Gastroesophageal sphincter (tissue), 4 donors: ENCODE measurements around the gene PLEKHM3. TPM values are rescaled to one million over a fixed set of nuclear protein-coding genes. Genes with fewer than 3 reads are reported as not detected.
A peak's percentile ranks its signal among the peaks of the same experiment; 100 is the strongest.

Experiments used
- ATAC-seq: fragments of 150-250 bp; one replicate; pipeline ENCODE4 v1.9.1; 2016; ENCODE audit warnings: mild to moderate bottlenecking, moderate library complexity
- H3K27ac ChIP-seq, 4 donors: fragments of 200-600 bp; sonication (generic) in 3 of 4; 1 replicate in 3 of 4; 2 replicates in 1 of 4; pipeline ENCODE4 v1.5.1; 2016 to 2019
- H3K27me3 ChIP-seq: fragments of 200-600 bp; sonication (generic); one replicate; pipeline ENCODE4 v1.5.1; 2019
- H3K36me3 ChIP-seq, 2 donors: fragments of 200-600 bp; sonication (generic); one replicate each; pipeline ENCODE4 v1.5.1; 2019; ENCODE audit warnings: control low read depth in 1 of 2
- H3K4me1 ChIP-seq, 3 donors: fragments of 200-600 bp; sonication (generic); 1 replicate in 2 of 3; 2 replicates in 1 of 3; pipeline ENCODE4 v1.5.1; 2016 to 2019; ENCODE audit warnings: control low read depth in 2 of 3
- H3K4me3 ChIP-seq, 2 donors: fragments of 200-600 bp; sonication (generic); one replicate each; pipeline ENCODE4 v1.5.1; 2019; ENCODE audit warnings: mild to moderate bottlenecking in 1 of 2, moderate library complexity in 1 of 2
- H3K9me3 ChIP-seq, 3 donors: fragments of 200-600 bp; sonication (generic); one replicate each; pipeline ENCODE4 v1.5.1; 2017 to 2019; ENCODE audit warnings: control low read depth in 2 of 3
- CTCF ChIP-seq, 4 experiments: fragments of 200-600 bp in 2 of 4; fragments of 450-650 bp in 2 of 4; sonication (generic) in 1 of 4; IDR thresholded peaks; one replicate each; pipeline ENCODE4 v1.5.1; 2017 to 2019; ENCODE audit warnings: antibody characterized with exemption in 4 of 4, mild to moderate bottlenecking in 2 of 4, moderate library complexity in 2 of 4
- EP300 ChIP-seq: sonication (generic); formaldehyde crosslinking; IDR thresholded peaks from one replicate; pipeline ENCODE4 v1.6.1; 2017; ENCODE audit warnings: antibody characterized with exemption, mild to moderate bottlenecking
- POLR2A ChIP-seq, 2 donors: fragments of 450-650 bp; IDR thresholded peaks; one replicate each; pipeline ENCODE4 v1.6.1; 2017; ENCODE audit warnings: antibody characterized with exemption in 2 of 2, mild to moderate bottlenecking in 2 of 2, moderate library complexity in 1 of 2
- POLR2AphosphoS5 ChIP-seq: sonication (generic); formaldehyde crosslinking; IDR thresholded peaks from one replicate; pipeline ENCODE4 v1.6.1; 2017; ENCODE audit warnings: antibody characterized with exemption
- WGBS, 2 donors: methylation state at CpG; one replicate each; pipeline ENCODE4 v1.1.5; 2018; ENCODE audit warnings: low coverage in 1 of 2; 5-methylcytosine and 5-hydroxymethylcytosine counted together
- total RNA-seq, 4 donors: library from RNA; depleted of rRNA; stranded (reverse); fragments of >200 nt; gene quantifications; one replicate each; pipeline ENCODE4 v1.1.0, GENCODE V29; 2016

The PLEKHM3 gene
- total RNA-seq, 4 donors from 2014 or later: 21.4 to 35.5 (median 29.7) TPM

- Histone ChIP-seq H3K4me1 (peaks cover 3 to 41% (median 6%) of the 10 kb centered on the region in 3 donors), H3K9me3 (no peaks in the 10 kb centered on the region), H3K27ac (peak overlapping the region in 3 of 4 donors; percentile 63 to 78 (median 69)), H3K27me3 (no peaks in the 10 kb centered on the region), H3K4me3 (no peak overlapping the region), H3K36me3 (no peaks in the 10 kb centered on the region)
- no peak for TF ChIP-seq POLR2A (IDR thresholded peaks at IDR 0.05)
- no peak for TF ChIP-seq CTCF (IDR thresholded peaks at IDR 0.05)
- peak; percentile 28 for TF ChIP-seq POLR2AphosphoS5
- TF ChIP-seq EP300: no peak
- ATAC-seq: peak; percentile 45
- 36 to 71% methylated on average over 1 of the region's 1 CpG for WGBS, 2 donors
Observed at GRCh38 chr2:207849443-207849842, 175.9 kb downstream of the PLEKHM3 start.

- no peak for ATAC-seq
- no peaks in the 10 kb centered on the region for H3K36me3 ChIP-seq
- TF ChIP-seq POLR2AphosphoS5 (no peak), POLR2A (IDR thresholded peaks at IDR 0.05) (no peak), EP300 (no peak), CTCF (IDR thresholded peaks at IDR 0.05) (no peak)
- H3K4me1 ChIP-seq: peaks cover 3 to 41% (median 6%) of the 10 kb centered on the region in 3 donors
- WGBS, 2 donors: 86 to 91% methylated on average over 4 of the region's 4 CpGs
- H3K27me3 ChIP-seq: no peaks in the 10 kb centered on the region
- H3K9me3 ChIP-seq: no peaks in the 10 kb centered on the region
- H3K27ac ChIP-seq: peak overlapping the region; percentile 53 to 78 (median 66)
- H3K4me3 ChIP-seq: no peak overlapping the region
Observed at GRCh38 chr2:207848545-207848928, 176.8 kb downstream of the PLEKHM3 start.

GRCh38 chr2:207847807-207848544, 177.4 kb downstream of the PLEKHM3 start:
- H3K27me3 ChIP-seq: no peaks in the 10 kb centered on the region
- H3K9me3 ChIP-seq: no peaks in the 10 kb centered on the region
- 59 to 61% methylated on average over 2 to 4 of the region's 4 CpGs for WGBS, 2 donors
- peaks cover 3 to 41% (median 6%) of the 10 kb centered on the region in 3 donors for H3K4me1 ChIP-seq
- ATAC-seq: peak; percentile 50
- peak overlapping the region; percentile 53 to 78 (median 66) for H3K27ac ChIP-seq
- H3K4me3 ChIP-seq: no peak overlapping the region
- TF ChIP-seq CTCF (IDR thresholded peaks at IDR 0.05): no peak
- no peak for TF ChIP-seq POLR2AphosphoS5
- TF ChIP-seq EP300: no peak
- TF ChIP-seq POLR2A (IDR thresholded peaks at IDR 0.05): no peak
- no peaks in the 10 kb centered on the region for H3K36me3 ChIP-seq

- Histone ChIP-seq H3K27me3 (no peaks in the 10 kb centered on the region), H3K4me3 (no peak overlapping the region), H3K36me3 (no peaks in the 10 kb centered on the region), H3K4me1 (peaks cover 3 to 41% (median 6%) of the 10 kb centered on the region in 3 donors), H3K27ac (peak overlapping the region in 3 of 4 donors; percentile 63 to 78 (median 69)), H3K9me3 (no peaks in the 10 kb centered on the region)
- ATAC-seq: no peak
- WGBS, 2 donors: 80% methylated on average over 3 of the region's 3 CpGs
- no peak for TF ChIP-seq POLR2A (IDR thresholded peaks at IDR 0.05)
- no peak for TF ChIP-seq CTCF (IDR thresholded peaks at IDR 0.05)
- TF ChIP-seq POLR2AphosphoS5: no peak
- no peak for TF ChIP-seq EP300
Observed at GRCh38 chr2:207847098-207847806, 178.1 kb downstream of the PLEKHM3 start.
